Inflammatory macrophage (primary cell): ENCODE data around the gene EPS8.
"Not testable (repeated sequence)": the region's sequence is repeated elsewhere in the genome, so short reads cannot be mapped to it uniquely, and the experiment has no call there.

Source experiments
- DNase-seq, 2 donors: peaks; one replicate each; pipeline ENCODE4 v3.0.0-alpha.2; 2020 to 2022

The EPS8 gene

DNA sequence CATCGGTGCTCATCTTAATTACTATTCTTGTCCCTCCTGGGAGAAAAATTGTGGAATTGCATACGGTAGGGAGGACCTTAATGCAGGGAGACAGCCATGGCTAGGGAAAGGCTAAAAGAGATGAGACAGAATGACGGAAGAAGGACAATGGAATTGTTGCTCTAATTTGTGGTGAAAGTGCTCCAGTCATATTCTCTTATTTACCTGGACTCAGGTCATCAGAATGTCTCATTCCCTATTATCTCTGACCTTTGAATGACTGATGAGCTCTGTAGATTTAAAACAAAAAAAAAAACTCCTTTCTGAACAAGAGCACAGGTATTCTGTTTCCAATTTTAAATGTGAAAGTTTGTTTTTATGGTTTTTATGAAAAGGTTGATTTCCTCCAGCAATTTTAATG lies 8.6 kb upstream of the EPS8 start:
- DNase-seq: no peak

- DNase-seq: peak in 1 of 2 donors; percentile 46
Measured at GRCh38 chr12:15796493-15797141, 7.4 kb upstream of the EPS8 start.

DNA sequence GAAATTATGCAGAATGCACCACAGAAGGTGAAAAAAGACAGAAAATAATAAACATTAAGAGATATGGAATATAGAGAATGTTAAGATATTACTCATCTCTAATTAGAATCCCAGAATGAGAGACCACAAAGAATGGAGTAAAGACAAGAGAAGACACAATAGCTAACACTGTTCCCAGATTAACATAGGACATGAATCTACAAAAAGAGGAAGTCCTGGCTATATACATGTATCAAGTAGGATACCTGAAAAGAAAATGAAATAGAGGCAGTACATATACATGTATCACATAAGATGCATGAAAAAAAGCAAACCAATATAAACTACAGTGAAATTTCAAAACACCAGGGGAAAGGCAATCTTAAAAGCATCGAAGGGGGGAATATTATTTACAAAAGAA lies 5.6 kb upstream of the EPS8 start:
- DNase-seq: no peak

GRCh38 chr12:15794196-15794595 lies 5.0 kb upstream of the EPS8 start:
- DNase-seq: no peak

GRCh38 chr12:15788233-15789219 lies 662 bp downstream of the EPS8 start:
- peak; percentile 6 to 21 for DNase-seq

DNA sequence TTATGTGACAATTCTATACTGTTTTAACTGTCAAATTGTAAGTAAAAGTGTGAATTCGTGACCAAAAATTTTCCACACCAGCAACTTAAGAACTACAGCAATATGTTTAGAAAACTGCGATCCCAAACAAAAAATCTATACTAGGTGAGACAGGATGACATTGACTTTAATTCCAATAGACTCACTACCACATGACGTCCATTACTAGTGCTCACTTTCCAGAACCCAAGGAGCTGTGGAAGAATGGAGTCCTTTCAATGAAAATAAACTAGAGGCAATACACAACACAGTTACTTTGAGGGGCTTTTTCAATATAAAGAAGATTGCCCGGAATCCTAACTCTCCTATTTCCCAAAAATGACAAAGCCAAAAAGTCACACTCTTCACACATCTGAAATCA lies 1.4 kb downstream of the EPS8 start:
- no peak for DNase-seq

DNA sequence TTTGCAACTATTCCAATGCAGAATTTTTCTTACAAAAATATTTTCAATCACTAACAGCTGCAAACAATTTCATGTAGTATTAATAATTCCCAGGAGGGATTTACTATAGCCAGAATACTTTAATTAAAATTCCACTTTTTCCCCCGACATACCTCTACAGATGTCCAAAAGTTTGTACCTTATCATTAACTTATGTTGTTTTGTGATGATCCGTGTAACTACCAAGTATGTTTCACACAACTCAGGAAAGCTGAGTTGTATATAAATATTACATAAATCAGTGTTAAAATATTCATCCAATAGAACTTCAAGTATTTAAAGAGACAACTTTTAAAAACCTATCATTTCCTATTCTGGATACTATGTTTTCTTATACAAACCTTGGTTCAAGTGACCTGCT lies 2.4 kb downstream of the EPS8 start:
- DNase-seq: no peak

GRCh38 chr12:15783288-15783687 lies 5.9 kb downstream of the EPS8 start:
- DNase-seq: no peak

- no peak for DNase-seq
Measured at GRCh38 chr12:15782667-15783066, 6.5 kb downstream of the EPS8 start.

DNA sequence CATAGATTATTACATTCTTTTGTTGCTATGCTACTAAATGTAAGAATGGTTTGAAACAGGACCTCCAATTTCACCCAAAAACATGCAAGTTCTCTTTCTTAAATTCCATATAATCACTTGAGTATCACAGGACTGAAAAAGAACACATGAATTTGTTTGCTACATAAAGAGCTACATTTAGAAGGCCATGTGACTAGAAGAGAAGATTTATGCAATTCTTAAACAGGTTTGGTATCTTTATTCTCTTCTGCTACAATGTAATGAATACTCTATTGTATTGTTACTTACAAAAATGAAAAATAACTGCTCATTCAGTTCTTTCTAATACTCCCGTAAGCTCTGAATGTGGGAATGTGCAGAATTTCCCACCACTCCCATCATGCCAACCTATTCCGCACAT lies 9.3 kb downstream of the EPS8 start:
- DNase-seq: no peak

- no peak for DNase-seq
Measured at GRCh38 chr12:15778126-15778525, 11.1 kb downstream of the EPS8 start.

DNA sequence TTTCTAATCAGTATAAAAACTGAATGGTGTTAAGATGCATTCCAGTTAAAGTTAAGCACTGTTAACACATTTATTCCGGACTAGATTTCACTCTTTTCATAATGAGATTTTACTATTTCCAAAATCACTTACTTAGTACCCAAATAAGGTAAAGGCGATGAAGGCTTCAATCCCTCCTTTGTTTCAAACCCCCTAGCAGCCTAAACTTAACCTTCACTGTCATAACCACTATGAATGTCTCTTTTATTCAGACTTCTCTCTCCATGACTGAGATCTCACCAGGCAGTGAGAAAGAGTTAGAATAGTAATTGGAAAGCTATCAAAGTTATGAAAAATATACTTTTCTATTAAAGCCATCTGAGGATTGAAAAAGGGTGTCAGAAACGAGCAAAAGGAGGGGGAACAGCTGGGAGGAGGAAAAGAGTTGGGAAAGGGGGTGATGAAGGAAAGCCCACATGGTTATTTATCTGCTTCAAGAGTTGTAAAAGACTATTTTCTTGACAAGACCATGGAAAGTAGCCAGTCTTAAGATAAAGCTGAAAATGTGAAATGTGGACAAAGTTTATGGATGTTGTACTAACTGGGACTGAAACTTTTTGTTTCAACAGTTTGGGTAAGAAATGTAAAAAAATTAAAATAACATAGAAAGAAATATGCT lies 11.7 kb downstream of the EPS8 start:
- DNase-seq: no peak

GRCh38 chr12:15776532-15776931 lies 12.7 kb downstream of the EPS8 start:
- no peak for DNase-seq

GRCh38 chr12:15774819-15775218 lies 14.4 kb downstream of the EPS8 start:
- no peak for DNase-seq

DNA sequence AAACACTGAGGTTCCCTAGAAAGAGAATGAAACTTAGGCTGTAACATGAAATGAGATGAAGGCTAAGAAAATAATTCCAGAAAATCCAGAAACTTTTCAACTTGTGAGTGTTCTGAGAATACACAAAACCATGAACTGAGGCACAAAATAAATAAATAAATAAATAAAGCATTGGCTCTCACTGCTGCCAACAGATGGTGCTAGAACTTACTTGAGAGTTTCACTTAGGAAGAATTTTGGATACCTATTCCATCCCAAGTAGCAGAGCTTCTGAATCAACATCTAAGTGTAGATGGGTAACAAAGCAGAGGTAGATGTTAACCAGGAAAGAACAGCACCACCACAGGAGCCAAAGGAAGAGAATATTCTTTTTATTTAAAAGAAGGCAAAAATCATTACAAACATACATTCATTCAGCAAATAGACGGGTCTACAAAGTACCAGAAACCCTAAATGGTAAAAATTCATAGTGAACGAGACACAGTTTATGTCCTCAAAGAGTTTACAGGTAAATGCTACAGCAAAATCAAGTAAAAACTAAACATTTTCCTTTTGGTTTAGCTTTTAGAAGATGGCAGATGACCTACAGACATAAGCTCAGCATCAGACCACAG lies 16.7 kb downstream of the EPS8 start:
- DNase-seq: peak in 1 of 2 donors; percentile 18

DNA sequence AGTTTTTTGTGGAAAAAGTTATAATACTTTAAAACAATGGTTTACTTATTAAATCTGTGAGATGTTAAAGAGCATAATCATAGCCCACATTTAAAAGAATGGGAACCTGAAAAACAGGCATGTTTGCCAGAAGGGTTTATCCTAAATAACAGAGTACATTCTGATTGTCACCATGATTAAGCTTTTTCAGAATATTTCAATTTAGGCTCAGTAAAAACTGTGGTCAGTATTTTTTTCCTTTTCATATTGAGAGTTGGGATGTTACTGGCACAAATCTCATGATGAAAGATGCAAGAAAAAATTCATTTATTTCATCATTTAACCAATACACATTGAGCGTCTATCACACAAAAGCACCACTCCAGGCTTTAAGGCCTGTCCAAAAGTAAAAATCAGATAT lies 18.6 kb downstream of the EPS8 start:
- no peak for DNase-seq

DNA sequence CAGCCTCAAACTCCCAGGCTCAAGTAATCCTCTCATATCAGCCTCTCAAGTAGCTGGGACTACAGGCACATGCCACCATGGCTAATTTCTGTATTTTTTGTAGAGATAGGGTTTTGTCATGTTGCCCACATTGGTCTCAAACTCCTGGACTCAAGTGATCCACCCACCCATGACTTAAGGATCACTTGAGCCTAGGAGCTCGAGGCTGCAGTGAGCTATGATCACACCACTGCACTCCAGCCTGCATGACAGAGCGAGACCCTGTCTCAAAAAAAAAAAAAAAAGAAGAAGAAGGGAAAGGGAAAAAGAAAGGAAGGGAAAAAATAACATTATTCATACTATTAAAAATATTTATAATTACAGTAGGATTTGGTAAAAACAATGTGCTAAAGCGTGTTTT lies 19.2 kb downstream of the EPS8 start:
- no peak for DNase-seq

DNA sequence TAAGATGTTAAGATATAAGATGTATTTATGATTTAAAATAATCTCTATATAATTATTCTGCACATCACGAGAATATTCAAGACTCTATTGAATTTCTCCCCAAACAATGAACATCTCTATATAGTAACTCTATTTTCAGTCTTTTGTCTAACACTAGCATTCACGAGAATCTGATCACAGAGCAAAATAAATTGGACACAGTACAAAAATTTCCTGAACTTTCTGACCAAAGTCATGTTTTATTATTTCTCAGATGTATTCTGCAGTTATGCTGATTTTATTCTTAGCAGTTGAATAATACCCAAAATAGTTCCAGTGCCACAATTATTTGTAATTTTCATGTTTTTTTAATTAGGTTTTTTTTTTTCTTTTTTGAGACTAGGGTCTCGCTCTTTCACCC lies 19.6 kb downstream of the EPS8 start:
- no peak for DNase-seq

DNA sequence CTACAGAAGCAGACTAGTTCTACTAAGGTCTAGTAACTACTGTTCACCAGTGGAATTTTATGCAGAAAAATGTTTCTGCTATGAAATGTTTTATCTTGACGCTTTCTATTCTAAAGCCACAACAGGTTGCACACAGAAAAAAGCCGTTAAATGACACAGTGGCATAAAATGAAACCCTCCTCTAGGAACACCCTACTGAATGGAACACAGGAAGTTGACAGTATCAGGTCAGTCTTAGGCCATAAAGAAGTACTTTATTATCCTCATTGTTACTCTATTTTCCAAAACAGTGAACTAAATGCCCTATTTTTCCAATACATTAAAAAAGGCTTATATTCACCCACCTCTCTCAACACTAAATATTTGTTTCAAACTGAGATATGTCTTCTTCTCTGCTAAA lies 21.9 kb downstream of the EPS8 start:
- DNase-seq: no peak

DNA sequence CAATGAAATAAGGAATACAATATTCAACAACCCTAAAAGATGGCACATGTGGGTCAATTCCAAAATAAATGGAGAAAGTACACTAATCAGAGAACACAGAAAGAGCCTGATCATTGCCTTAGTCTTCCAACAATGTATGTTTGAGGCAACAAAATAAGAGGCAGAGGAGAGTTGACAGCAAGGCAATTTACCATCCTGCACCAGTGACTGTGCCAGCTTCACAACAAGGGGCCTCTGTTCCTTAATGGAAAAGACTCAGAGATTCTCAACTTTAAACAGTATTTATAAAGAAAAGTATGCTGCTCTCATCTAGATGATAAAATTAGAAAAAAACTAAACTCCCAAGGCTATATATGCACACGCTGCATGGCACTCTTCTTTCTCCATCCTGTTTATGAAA lies 25.9 kb downstream of the EPS8 start:
- no peak for DNase-seq

GRCh38 chr12:15762162-15762561 lies 27.0 kb downstream of the EPS8 start:
- not testable (repeated sequence) for DNase-seq

DNA sequence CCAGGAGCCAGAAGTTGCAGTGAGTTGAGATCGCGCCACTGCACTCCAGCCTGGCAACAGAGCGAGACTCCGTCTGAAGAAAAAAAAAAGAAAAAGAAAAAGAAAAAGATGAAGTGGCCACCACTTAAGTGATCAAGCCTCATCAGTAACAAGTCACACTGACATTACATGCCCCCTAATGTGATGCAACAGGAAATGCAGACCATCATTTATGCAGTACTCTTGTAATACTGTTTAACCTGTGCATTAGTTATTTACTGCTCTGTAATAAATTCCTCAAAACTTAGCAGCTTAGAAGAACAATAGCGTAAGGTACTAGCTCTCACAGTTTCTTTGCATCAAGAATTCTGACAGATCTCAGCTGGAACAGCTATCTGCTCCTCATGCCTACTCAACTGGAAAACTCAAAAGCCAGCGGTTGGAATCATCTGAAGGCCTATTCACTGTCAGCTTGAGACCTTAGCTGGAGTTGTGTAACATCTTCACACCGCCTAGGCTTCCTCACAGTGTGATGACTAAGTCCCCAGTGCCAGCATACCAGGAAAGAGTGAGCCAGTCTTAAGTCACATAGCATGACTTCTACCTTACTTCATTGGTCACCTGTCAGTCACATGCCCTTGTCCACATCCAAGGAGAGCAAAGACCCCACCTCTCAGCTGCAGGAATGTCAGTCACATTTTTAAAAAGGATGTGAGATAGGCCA lies 31.5 kb downstream of the EPS8 start:
- DNase-seq: peak; percentile 78 to 87
